Tibial artery (tissue), 4 donors: ENCODE measurements around the gene SCO2.

ENCODE experiments used
- DNase-seq, 2 donors: peaks; one replicate each; pipeline ENCODE4 v3.0.0-alpha.2; 2019
- H3K27ac ChIP-seq, 2 donors: fragments of 200-600 bp; sonication (generic) in 1 of 2; 1 replicate in 1 of 2; 2 replicates in 1 of 2; pipeline ENCODE4 v1.5.1; 2018 to 2019; ENCODE audit warnings: mild to moderate bottlenecking in 1 of 2
- H3K27me3 ChIP-seq, 2 donors: fragments of 200-600 bp; sonication (generic) in 1 of 2; one replicate each; pipeline versions ENCODE4 v1.5.1 to v1.6.0; 2016 to 2019
- H3K36me3 ChIP-seq, 3 donors: fragments of 200-600 bp; sonication (generic) in 2 of 3; one replicate each; pipeline ENCODE4 v1.5.1; 2016 to 2019; ENCODE audit warnings: mild to moderate bottlenecking in 2 of 3
- H3K4me1 ChIP-seq, 4 donors: fragments of 200-600 bp; sonication (generic) in 2 of 4; 1 replicate in 3 of 4; 2 replicates in 1 of 4; pipeline ENCODE4 v1.5.1; 2016 to 2019
- H3K4me3 ChIP-seq, 2 donors: fragments of 200-600 bp; sonication (generic) in 1 of 2; 1 replicate in 1 of 2; 2 replicates in 1 of 2; pipeline ENCODE4 v1.5.1; 2018 to 2019; ENCODE audit warnings: mild to moderate bottlenecking in 2 of 2
- H3K9me3 ChIP-seq, 3 donors: fragments of 200-600 bp; sonication (generic) in 1 of 3; one replicate each; pipeline ENCODE4 v1.5.1; 2016 to 2019
- CTCF ChIP-seq, 2 experiments: fragments of 200-600 bp in 1 of 2; fragments of 450-650 bp in 1 of 2; IDR thresholded peaks; one replicate each; pipeline ENCODE4 v1.5.1; 2017 to 2019; ENCODE audit warnings: antibody characterized with exemption in 2 of 2, mild to moderate bottlenecking in 1 of 2, moderate library complexity in 1 of 2
- intact Hi-C: fragments of 100-400 bp; cut with DNase I; formaldehyde crosslinking; loops from one replicate; pipeline ENCODE4 v1.15.0; 2023; ENCODE audit warnings: low total_unique reads

SCO2 gene

GRCh38 chr22:50517495-50518260 is 7.7 kb downstream of the SCO2 start:
- H3K9me3 ChIP-seq, result no peaks in the 10 kb centered on the region
- H3K4me3 ChIP-seq, result no peak overlapping the region
- intact Hi-C loops, result no loop called here
- DNase-seq, result no peak
- no peak overlapping the region for H3K27ac ChIP-seq
- H3K4me1 ChIP-seq, result peaks cover 0 to 3% (median 0%) of the 10 kb centered on the region in 4 donors
- H3K36me3 ChIP-seq, result peaks cover 39 to 70% (median 53%) of the 10 kb centered on the region in 3 donors
- no peaks in the 10 kb centered on the region for H3K27me3 ChIP-seq
- TF ChIP-seq CTCF (IDR thresholded peaks at IDR 0.05), result no peak

GRCh38 chr22:50516891-50517290 is 8.5 kb downstream of the SCO2 start:
- peaks cover 0 to 3% (median 0%) of the 10 kb centered on the region in 4 donors for H3K4me1 ChIP-seq
- intact Hi-C loops, result no loop called here
- no peak for TF ChIP-seq CTCF (IDR thresholded peaks at IDR 0.05)
- H3K27ac ChIP-seq, result no peak overlapping the region
- peak in 1 of 2 donors; percentile 48 for DNase-seq
- H3K36me3 ChIP-seq, result peaks cover 31 to 62% (median 45%) of the 10 kb centered on the region in 3 donors
- no peak overlapping the region for H3K4me3 ChIP-seq
- H3K27me3 ChIP-seq, result no peaks in the 10 kb centered on the region
- H3K9me3 ChIP-seq, result no peaks in the 10 kb centered on the region

GRCh38 chr22:50516068-50516467 is 9.3 kb downstream of the SCO2 start:
- H3K36me3 ChIP-seq, result peaks cover 29 to 54% (median 38%) of the 10 kb centered on the region in 3 donors
- no peaks in the 10 kb centered on the region for H3K9me3 ChIP-seq
- intact Hi-C loops, result no loop called here
- no peak overlapping the region for H3K4me3 ChIP-seq
- H3K27me3 ChIP-seq, result no peaks in the 10 kb centered on the region
- H3K4me1 ChIP-seq, result peaks cover 0 to 3% (median 0%) of the 10 kb centered on the region in 4 donors
- no peak for DNase-seq
- H3K27ac ChIP-seq, result no peak overlapping the region
- TF ChIP-seq CTCF (IDR thresholded peaks at IDR 0.05), result no peak

- Histone ChIP-seq H3K4me3 (no peak overlapping the region), H3K4me1 (peaks cover 0 to 17% (median 5%) of the 10 kb centered on the region in 4 donors), H3K27me3 (no peaks in the 10 kb centered on the region), H3K9me3 (no peaks in the 10 kb centered on the region), H3K36me3 (peaks cover 13 to 34% (median 18%) of the 10 kb centered on the region in 3 donors), H3K27ac (no peak overlapping the region)
- intact Hi-C loops, result no loop called here
- DNase-seq, result no peak
- TF ChIP-seq CTCF (IDR thresholded peaks at IDR 0.05), result no peak
These were observed 12.2 kb downstream of the SCO2 start for GRCh38 chr22:50513175-50513574.

GRCh38 chr22:50508897-50509296 is 16.5 kb downstream of the SCO2 start:
- no peaks in the 10 kb centered on the region for H3K27me3 ChIP-seq
- peak overlapping the region; percentile 75 to 85 for H3K4me3 ChIP-seq
- no peak for DNase-seq
- no peaks in the 10 kb centered on the region for H3K9me3 ChIP-seq
- peaks cover 17 to 29% (median 18%) of the 10 kb centered on the region in 3 donors for H3K36me3 ChIP-seq
- no peak for TF ChIP-seq CTCF (IDR thresholded peaks at IDR 0.05)
- peaks cover 0 to 39% (median 19%) of the 10 kb centered on the region in 4 donors for H3K4me1 ChIP-seq
- peak overlapping the region; percentile 86 to 90 for H3K27ac ChIP-seq
- intact Hi-C loops, result loop anchor here (2.0 to 10.0 kb wide), 2 partner anchors 16 to 264 kb away; partner anchors contain the start of genes SCO2 and TUBGCP6
